ENCODE measurements around the gene DENND11. TPM values are rescaled to one million over a fixed set of nuclear protein-coding genes. Genes with fewer than 3 reads are reported as not detected.

The DENND11 gene
- total RNA-seq, 2 experiments from 2014 or later: 3.8 to 9.7 TPM

DNA sequence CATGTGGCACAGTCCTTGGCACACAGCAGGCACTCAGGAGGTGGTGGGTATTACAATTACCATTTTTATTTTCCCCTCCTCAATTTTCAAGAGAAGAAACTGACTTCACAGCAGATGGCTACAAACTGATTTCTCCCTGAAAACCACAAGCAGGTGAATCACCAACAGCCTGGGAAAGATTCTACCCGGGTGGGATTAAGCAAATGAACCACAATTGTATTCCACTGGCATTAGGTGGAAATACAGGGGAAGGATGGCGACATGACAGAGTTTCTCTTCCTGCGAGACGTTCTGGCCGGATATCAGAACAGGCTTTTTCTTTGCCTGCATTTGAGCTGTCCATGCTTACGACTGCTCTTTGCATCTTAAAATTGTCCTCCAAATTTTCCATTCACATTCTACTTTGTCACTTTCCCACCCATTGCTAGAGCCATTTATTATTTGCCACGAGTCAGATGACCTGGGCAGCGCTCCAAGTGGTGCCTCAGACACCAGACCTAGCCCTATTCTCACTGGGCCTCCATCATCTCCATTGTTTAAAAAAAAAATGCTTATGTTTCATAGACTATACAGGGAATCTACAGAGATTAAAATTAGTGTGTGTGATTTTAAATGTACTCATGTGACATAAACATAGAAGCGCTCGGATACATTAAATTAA, 4.6 kb downstream of the DENND11 start:
- Histone ChIP-seq H3K4me2 (ENCODE audit: low read length) (no peak overlapping the region), H3K9me2 (ENCODE audit: insufficient read depth, low read length) (no peaks in the 10 kb centered on the region), H2AFZ (ENCODE audit: low read length) (no peak overlapping the region), H4K20me1 (ENCODE audit: insufficient read depth, low read length) (no peaks in the 10 kb centered on the region; the same call in 1 of the 2 replicates), H3K36me3 (ENCODE audit: insufficient read depth, low read length) (no peaks in the 10 kb centered on the region), H3K4me3 (ENCODE audit: low read depth, low read length, poor library complexity, severe bottlenecking) (no peak overlapping the region), H3K27ac (ENCODE audit: low read depth, low read length, poor library complexity, severe bottlenecking) (no peak overlapping the region), H3K4me1 (ENCODE audit: insufficient read depth, low read length, poor library complexity, severe bottlenecking) (peaks cover 5% of the 10 kb centered on the region), H3K79me2 (ENCODE audit: insufficient read depth, low read depth, low read length) (no peaks in the 10 kb centered on the region), H3K9me3 (ENCODE audit: low read length) (no peaks in the 10 kb centered on the region)
- no TSS peak for BruUV-seq (replicated peaks)
- no peak for DNase-seq (ENCODE audit: low spot score)
- ChIA-PET CTCF (ENCODE audit: unreplicated experiment) (no interaction called here), POLR2A (interaction anchor here (0.6 kb wide), 1 partner anchor 11 kb away, joined by 4 read pairs; the partner anchor contains the start of gene WEE2)
- TF ChIP-seq, protein P1, sequence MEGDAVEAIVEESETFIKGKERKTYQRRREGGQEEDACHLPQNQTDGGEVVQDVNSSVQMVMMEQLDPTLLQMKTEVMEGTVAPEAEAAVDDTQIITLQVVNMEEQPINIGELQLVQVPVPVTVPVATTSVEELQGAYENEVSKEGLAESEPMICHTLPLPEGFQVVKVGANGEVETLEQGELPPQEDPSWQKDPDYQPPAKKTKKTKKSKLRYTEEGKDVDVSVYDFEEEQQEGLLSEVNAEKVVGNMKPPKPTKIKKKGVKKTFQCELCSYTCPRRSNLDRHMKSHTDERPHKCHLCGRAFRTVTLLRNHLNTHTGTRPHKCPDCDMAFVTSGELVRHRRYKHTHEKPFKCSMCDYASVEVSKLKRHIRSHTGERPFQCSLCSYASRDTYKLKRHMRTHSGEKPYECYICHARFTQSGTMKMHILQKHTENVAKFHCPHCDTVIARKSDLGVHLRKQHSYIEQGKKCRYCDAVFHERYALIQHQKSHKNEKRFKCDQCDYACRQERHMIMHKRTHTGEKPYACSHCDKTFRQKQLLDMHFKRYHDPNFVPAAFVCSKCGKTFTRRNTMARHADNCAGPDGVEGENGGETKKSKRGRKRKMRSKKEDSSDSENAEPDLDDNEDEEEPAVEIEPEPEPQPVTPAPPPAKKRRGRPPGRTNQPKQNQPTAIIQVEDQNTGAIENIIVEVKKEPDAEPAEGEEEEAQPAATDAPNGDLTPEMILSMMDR (conservative IDR thresholded peaks at IDR 0.05; ENCODE audit: low read length): no peak
- TF ChIP-seq EZH2phosphoT487 (IDR thresholded peaks at IDR 0.05; ENCODE audit: borderline replicate concordance, low read depth, low read length): no peak
- intact Hi-C loops (cut with micrococcal nuclease; ENCODE audit: unreplicated experiment): no loop called here

DNA sequence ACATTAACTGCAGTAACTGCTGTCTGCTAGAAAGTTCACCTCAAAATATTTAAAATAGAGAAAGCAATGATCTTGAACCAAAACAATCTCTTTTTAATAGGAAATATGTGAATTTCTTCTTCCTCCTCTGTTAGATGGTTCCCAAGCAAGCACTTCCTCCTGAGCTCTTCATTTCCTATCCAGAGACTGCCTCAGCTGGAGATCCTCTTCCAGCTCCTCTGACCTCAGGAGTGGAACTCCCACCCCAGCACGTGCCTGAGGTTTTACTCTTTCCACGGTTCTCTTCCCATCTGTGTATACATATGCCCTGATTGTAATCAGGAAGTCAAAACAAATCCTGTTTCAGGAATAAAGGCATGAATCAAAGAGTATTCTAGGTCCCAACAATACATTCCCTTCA, 5.6 kb downstream of the DENND11 start:
- intact Hi-C loops (cut with micrococcal nuclease; ENCODE audit: unreplicated experiment): no loop called here
- TF ChIP-seq EZH2phosphoT487 (IDR thresholded peaks at IDR 0.05; ENCODE audit: borderline replicate concordance, low read depth, low read length): no peak
- TF ChIP-seq, protein P1 (conservative IDR thresholded peaks at IDR 0.05; ENCODE audit: low read length): no peak
- ChIA-PET CTCF (ENCODE audit: unreplicated experiment) (no interaction called here), POLR2A (interaction anchor here (0.5 to 1.4 kb wide), 4 partner anchors 9 to 1009 kb away, joined by 3 to 4 read pairs (median 4); no protein-coding TSS in a partner anchor)
- no peaks in the 10 kb centered on the region for H3K9me2 ChIP-seq (ENCODE audit: insufficient read depth, low read length)
- H3K27ac ChIP-seq (ENCODE audit: low read depth, low read length, poor library complexity, severe bottlenecking): no peak overlapping the region
- H3K4me3 ChIP-seq (ENCODE audit: low read depth, low read length, poor library complexity, severe bottlenecking): no peak overlapping the region
- no peaks in the 10 kb centered on the region; the same call in 1 of the 2 replicates for H4K20me1 ChIP-seq (ENCODE audit: insufficient read depth, low read length)
- BruUV-seq (replicated peaks): no TSS peak
- H3K36me3 ChIP-seq (ENCODE audit: insufficient read depth, low read length): no peaks in the 10 kb centered on the region
- no peak overlapping the region for H3K4me2 ChIP-seq (ENCODE audit: low read length)
- no peak for DNase-seq (ENCODE audit: low spot score)
- no peaks in the 10 kb centered on the region for H3K9me3 ChIP-seq (ENCODE audit: low read length)
- H2AFZ ChIP-seq (ENCODE audit: low read length): no peak overlapping the region
- no peaks in the 10 kb centered on the region for H3K79me2 ChIP-seq (ENCODE audit: insufficient read depth, low read depth, low read length)
- H3K4me1 ChIP-seq (ENCODE audit: insufficient read depth, low read length, poor library complexity, severe bottlenecking): peaks cover 4% of the 10 kb centered on the region

DNA sequence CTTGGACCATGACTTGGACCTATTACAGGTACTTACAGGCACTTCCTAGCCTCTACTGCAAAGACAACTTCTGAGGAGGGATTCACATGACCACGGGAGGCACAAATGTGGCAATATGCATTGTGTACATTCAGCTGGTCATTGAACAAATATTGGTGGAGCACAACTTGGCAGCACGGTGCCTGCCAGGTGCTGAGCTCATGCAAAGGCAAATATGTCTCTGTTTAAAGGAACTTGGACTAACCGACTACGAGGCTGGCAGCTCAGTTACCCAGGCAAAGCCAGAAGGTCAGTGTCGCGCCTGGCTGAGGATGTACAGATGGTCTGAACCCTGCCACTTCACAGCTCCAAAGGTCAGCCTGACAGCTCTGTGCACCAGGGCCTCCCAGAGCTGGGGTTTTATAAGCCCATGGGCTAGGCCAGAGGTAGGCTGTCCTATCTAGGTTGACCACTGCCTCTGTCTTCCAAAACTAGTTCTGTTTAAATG, 6.1 kb downstream of the DENND11 start:
- Histone ChIP-seq H3K4me2 (ENCODE audit: low read length) (no peak overlapping the region), H3K9me3 (ENCODE audit: low read length) (no peaks in the 10 kb centered on the region), H3K27ac (ENCODE audit: low read depth, low read length, poor library complexity, severe bottlenecking) (no peak overlapping the region), H3K4me3 (ENCODE audit: low read depth, low read length, poor library complexity, severe bottlenecking) (no peak overlapping the region), H3K36me3 (ENCODE audit: insufficient read depth, low read length) (no peaks in the 10 kb centered on the region), H4K20me1 (ENCODE audit: insufficient read depth, low read length) (no peaks in the 10 kb centered on the region; the same call in 1 of the 2 replicates), H3K9me2 (ENCODE audit: insufficient read depth, low read length) (no peaks in the 10 kb centered on the region), H3K79me2 (ENCODE audit: insufficient read depth, low read depth, low read length) (no peaks in the 10 kb centered on the region), H2AFZ (ENCODE audit: low read length) (no peak overlapping the region), H3K4me1 (ENCODE audit: insufficient read depth, low read length, poor library complexity, severe bottlenecking) (peaks cover under 1% of the 10 kb centered on the region)
- CTCF ChIA-PET (ENCODE audit: unreplicated experiment): no interaction called here
- DNase-seq (ENCODE audit: low spot score): no peak
- no TSS peak for BruUV-seq (replicated peaks)
- POLR2A ChIA-PET: interaction anchor here (0.5 to 1.4 kb wide), 5 partner anchors 9 to 1010 kb away, joined by 3 to 8 read pairs (median 4); no protein-coding TSS in a partner anchor
- no peak for TF ChIP-seq EZH2phosphoT487 (IDR thresholded peaks at IDR 0.05; ENCODE audit: borderline replicate concordance, low read depth, low read length)
- TF ChIP-seq, protein P1 (conservative IDR thresholded peaks at IDR 0.05; ENCODE audit: low read length): no peak
- intact Hi-C loops (cut with micrococcal nuclease; ENCODE audit: unreplicated experiment): no loop called here
